Osteocyte (in vitro differentiated cells): Measurements from ENCODE around the gene CORO2A. TPM values are rescaled to one million over a fixed set of nuclear protein-coding genes. Genes with fewer than 3 reads are reported as not detected.
"Not testable (repeated sequence)": the region's sequence is repeated elsewhere in the genome, so short reads cannot be mapped to it uniquely, and the experiment has no call there.

Experiments
- DNase-seq: peaks from one replicate; pipeline ENCODE4 v3.0.0; 2021; ENCODE audit warnings: mixed read lengths; ENCODE audit not compliant: unreplicated experiment; ENCODE audit errors: extremely low spot score
- H3K27ac Mint-ChIP-seq: one replicate; pipeline ENCODE4 v1.8.0; 2021; ENCODE audit warnings: mild to moderate bottlenecking, mixed read lengths; ENCODE audit not compliant: unreplicated experiment
- H3K27me3 Mint-ChIP-seq: one replicate; pipeline ENCODE4 v1.8.0; 2021; ENCODE audit warnings: mixed read lengths; ENCODE audit not compliant: unreplicated experiment
- H3K36me3 Mint-ChIP-seq: one replicate; pipeline ENCODE4 v1.8.0; 2021; ENCODE audit warnings: mixed read lengths; ENCODE audit not compliant: unreplicated experiment
- H3K4me1 Mint-ChIP-seq: one replicate; pipeline ENCODE4 v1.8.0; 2021; ENCODE audit warnings: mixed read lengths; ENCODE audit not compliant: unreplicated experiment
- H3K4me3 Mint-ChIP-seq: one replicate; pipeline ENCODE4 v1.8.0; 2021; ENCODE audit warnings: mild to moderate bottlenecking, moderate library complexity, mixed read lengths; ENCODE audit not compliant: unreplicated experiment
- H3K9me3 Mint-ChIP-seq: one replicate; pipeline ENCODE4 v1.8.0; 2021; ENCODE audit warnings: mixed read lengths; ENCODE audit not compliant: unreplicated experiment
- total RNA-seq: library from RNA; stranded (reverse); gene quantifications from 2 replicates; pipeline ENCODE4 v1.2.1, GENCODE V29; 2021
- TF ChIP-seq, protein P1 (sequence below): fragments of 200-600 bp; sonication (generic); IDR thresholded peaks from 2 replicates; pipeline ENCODE4 v1.5.0; 2021; ENCODE audit warnings: antibody characterized with exemption, mild to moderate bottlenecking, moderate library complexity

The CORO2A gene
- total RNA-seq, 1 donor from 2014 or later: 1.8 TPM

DNA sequence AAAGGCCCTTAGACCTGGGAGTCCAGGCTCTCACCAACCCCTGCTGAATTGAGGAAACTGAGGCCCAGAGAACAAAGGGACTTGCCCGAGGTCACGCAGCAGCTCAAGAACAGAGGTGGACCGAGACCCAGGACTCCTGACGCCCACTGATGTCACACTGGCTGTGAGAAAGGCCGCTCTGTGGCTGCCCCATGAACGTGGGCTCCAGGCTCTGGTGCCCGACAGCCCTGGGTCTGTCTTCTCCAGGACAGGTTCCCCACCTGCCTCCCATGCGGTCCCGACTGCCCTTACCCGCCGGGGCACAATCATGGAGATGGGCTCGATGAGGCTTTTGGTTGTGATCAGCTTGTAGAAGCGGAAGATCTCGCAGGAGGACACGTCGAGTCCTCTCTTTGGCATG lies 64.1 kb downstream of the CORO2A start:
- Mint-ChIP-seq H3K4me3 (no peak overlapping the region), H3K36me3 (no peaks in the 10 kb centered on the region), H3K9me3 (no peaks in the 10 kb centered on the region), H3K4me1 (no peaks in the 10 kb centered on the region), H3K27me3 (no peaks in the 10 kb centered on the region), H3K27ac (no peak overlapping the region)
- TF ChIP-seq, protein P1, sequence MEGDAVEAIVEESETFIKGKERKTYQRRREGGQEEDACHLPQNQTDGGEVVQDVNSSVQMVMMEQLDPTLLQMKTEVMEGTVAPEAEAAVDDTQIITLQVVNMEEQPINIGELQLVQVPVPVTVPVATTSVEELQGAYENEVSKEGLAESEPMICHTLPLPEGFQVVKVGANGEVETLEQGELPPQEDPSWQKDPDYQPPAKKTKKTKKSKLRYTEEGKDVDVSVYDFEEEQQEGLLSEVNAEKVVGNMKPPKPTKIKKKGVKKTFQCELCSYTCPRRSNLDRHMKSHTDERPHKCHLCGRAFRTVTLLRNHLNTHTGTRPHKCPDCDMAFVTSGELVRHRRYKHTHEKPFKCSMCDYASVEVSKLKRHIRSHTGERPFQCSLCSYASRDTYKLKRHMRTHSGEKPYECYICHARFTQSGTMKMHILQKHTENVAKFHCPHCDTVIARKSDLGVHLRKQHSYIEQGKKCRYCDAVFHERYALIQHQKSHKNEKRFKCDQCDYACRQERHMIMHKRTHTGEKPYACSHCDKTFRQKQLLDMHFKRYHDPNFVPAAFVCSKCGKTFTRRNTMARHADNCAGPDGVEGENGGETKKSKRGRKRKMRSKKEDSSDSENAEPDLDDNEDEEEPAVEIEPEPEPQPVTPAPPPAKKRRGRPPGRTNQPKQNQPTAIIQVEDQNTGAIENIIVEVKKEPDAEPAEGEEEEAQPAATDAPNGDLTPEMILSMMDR: no peak
- no peak for DNase-seq

DNA sequence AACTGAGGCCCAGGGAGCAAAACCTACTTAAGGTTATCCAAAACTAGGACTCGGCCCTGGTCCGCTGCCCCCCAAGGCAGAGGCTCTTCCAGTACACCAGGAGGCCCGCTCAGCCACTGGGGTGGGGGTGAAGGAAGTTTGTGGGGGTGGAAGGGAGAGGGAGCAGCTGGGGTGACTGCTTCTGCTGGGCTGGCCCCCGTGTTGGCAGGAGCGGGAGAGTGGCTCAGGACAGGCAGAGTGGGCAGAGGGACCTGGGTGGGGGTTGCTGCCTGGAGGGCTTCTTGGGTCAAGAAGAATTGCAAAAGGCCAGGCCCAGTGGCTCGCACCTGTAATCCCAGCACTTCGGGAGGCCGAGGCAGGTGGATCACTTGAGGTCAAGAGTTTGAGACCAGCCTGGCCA lies 65.2 kb downstream of the CORO2A start:
- DNase-seq: no peak
- no peaks in the 10 kb centered on the region for H3K4me1 Mint-ChIP-seq

DNA sequence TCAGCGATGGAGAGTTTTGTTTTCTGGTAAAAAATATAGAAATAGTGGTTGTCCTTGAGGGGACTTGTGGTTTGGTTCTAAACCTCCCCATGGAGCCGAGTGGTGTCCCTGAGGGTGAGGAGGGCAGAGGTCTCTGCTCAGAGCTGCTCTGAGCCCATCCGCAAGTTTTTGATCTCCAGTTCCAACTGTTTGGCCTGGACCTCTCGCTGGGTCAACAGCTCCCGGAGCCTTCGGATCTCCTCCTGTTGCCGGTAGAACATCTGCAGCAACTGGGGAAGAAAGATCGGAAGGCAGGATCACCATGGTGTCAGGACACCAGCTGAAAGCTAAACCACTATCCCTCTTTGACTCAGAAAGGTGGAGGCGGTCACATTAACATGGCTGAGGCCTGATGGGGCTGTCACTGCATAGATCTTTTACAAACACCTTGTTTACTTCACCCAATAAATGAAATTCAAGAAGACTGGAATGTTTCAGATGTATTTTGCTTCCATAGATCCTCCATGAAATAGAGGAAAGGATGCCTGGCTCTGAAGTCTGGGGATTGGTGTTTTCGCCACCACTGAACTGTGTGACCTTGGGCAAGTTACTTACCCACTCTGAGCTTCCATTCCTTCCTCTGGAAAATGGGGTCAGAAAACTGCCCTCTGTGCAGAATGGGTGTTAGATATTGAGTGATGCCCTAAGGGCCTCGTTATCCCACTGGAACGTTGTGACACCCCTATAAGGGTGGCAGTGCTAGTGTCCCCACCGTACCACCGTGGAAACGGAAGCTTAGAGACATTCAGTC lies 67.6 kb downstream of the CORO2A start:
- no peak overlapping the region for H3K4me3 Mint-ChIP-seq
- no peak overlapping the region for H3K27ac Mint-ChIP-seq
- peaks cover 3% of the 10 kb centered on the region for H3K4me1 Mint-ChIP-seq
- no peak for DNase-seq
- TF ChIP-seq, protein P1: no peak
- H3K9me3 Mint-ChIP-seq: no peaks in the 10 kb centered on the region
- no peaks in the 10 kb centered on the region for H3K36me3 Mint-ChIP-seq
- H3K27me3 Mint-ChIP-seq: no peaks in the 10 kb centered on the region

More for the DNA sequence above, 65.2 kb downstream of the CORO2A start:
- Mint-ChIP-seq H3K27ac (no peak overlapping the region), H3K27me3 (no peaks in the 10 kb centered on the region), H3K36me3 (no peaks in the 10 kb centered on the region), H3K9me3 (no peaks in the 10 kb centered on the region), H3K4me3 (no peak overlapping the region)
- TF ChIP-seq, protein P1: no peak

DNA sequence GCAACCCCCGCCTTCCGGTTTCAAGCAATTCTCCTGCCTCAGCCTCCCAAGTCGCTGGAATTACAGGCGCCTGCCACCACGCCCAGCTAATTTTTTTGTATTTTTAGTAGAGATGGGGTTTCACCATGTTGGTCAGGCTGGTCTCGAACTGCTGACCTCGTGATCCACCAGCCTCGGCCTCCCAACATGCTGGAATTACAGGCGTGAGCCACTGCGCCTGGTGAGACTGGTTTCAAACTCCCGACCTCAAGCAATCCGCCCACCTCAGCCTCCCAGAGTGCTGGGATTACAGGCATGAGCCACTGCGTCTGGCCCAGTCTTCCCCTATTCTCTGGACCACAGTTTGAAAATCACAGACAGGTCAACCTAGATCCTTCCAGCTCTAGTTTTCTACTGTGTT lies 68.3 kb downstream of the CORO2A start:
- H3K4me1 Mint-ChIP-seq, DNase-seq, H3K27ac Mint-ChIP-seq, H3K4me3 Mint-ChIP-seq, H3K36me3 Mint-ChIP-seq, H3K27me3 Mint-ChIP-seq, H3K9me3 Mint-ChIP-seq: not testable (repeated sequence)

DNA sequence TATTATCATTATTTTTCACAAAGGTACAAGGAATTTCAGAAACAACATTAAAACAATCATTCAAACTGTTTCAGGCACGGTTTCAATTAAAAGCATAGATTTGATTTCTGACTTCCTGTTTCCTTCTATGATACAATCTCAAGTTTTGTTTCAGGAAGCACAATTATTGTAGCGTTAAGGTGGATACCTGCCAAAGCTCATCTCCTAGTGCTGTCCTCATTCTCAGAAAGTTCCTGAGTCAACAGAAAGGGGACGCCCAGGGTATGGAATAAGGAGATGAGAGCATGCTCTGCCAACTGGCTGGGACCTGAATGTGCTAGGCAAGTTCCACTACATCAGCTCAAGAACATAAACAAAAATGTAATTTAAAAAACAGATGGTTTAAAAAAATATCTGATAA lies 71.4 kb downstream of the CORO2A start:
- Mint-ChIP-seq H3K9me3 (no peaks in the 10 kb centered on the region), H3K27me3 (no peaks in the 10 kb centered on the region), H3K4me3 (no peak overlapping the region), H3K4me1 (peaks cover 12% of the 10 kb centered on the region), H3K36me3 (no peaks in the 10 kb centered on the region), H3K27ac (no peak overlapping the region)
- TF ChIP-seq, protein P1: no peak
- DNase-seq: no peak
